ENCODE data around the gene LHFPL3.
"Not testable (repeated sequence)": the region's sequence is repeated elsewhere in the genome, so short reads cannot be mapped to it uniquely, and the experiment has no call there.

LHFPL3 gene

DNA sequence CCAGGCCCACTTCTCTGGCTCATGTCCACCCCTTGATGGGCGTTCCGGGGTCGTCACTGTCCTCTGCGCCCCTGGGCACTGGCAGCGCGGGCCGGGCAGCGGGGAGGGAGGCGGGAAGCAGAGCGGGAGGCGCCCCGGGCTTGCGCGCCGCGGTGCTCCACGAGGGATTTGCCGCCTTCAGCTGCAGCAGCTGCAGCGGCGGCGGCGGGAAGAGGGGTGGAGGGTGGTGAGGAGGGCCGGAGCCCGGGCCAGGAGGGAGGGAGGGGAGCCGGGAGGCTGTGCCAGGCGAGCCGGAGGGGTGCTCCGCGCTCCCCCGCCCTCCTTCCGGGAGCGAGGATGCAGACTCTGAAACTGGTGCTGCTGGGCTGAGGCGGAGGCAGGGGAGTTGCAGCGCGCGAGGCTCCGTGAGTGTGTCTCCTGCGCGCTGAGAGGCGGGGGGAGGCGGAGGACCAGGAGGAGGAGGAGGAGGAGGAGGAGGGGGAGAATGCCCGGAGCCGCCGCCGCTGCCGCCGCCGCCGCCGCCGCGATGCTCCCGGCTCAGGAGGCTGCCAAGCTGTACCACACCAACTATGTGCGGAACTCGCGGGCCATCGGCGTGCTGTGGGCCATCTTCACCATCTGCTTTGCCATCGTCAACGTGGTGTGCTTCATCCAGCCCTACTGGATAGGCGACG, at the start of gene LHFPL3:
Gene LHFPL3 (plus strand): TSS at position 308 of the 674 bp plus-strand sequence.
- DNase-seq, result peak; percentile 7

DNA sequence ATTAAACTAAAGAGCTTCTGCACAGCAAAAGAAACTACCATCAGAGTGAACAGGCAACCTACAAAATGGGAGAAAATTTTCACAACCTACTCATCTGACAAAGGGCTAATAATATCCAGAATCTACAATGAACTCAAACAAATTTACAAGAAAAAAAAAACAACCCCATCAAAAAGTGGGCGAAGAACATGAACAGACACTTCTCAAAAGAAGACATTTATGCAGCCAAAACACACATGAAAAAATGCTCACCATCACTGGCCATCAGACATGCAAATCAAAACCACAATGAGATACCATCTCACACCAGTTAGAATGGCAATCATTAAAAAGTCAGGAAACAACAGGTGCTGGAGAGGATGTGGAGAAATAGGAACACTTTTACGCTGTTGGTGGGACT, 46.7 kb upstream of the LHFPL3 start:
- not testable (repeated sequence) for DNase-seq

DNA sequence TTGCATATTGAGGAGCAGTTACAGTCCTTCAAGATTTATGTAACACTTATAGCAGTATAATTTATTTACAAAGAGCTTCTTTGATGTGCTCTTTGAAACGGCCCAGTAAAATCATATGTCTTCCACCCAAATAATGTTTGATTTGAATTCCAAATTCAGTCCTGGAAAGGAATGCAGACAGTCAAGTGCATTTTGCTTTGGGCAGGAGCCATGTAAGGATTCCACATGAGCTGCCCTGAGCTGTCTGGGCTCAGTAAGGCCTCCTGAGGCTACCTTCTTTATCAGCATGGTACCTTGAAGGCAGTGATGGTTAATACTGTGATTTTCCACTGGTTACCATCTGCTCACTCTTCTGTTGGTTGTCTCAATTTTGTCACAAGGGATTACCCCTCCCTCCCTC, 41.6 kb upstream of the LHFPL3 start:
- no peak for DNase-seq

DNA sequence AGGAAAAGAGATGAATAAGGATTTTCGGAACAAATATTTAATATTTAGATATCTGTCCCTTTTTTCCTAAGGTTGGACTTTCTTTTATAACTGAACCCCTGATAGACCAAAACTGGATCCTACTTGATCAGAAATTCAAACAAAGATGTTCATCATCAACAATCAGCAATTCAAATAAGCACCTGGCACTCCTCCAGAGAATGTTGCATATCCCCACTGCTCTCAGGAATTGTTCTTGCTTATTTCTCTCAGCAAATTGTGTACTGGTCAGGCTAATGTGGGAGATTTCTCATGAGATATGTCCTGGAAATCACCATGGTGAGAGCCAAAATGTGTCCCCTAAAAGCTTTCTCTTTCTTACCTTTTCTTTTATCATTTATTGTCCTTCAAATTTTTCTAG, 40.3 kb upstream of the LHFPL3 start:
- DNase-seq, result no peak

DNA sequence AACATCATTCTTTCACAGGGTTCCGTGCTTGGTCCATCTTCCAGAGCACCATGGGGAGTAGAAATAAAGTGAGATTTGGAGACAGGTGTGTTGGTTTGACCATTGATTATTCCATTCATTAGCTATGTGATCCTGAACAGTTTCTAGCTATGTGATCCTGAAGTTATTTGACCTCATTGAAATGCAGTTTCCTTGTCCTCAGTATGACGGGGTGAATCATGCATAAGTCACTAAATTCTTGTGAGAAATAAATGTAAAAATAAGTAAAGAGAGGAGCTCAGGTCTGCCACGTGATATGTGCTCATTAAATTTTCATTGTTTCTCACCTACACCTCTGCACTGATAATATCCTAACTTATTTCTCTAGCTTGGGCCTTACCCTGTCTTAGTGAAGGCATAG, 34.1 kb upstream of the LHFPL3 start:
- no peak for DNase-seq

DNA sequence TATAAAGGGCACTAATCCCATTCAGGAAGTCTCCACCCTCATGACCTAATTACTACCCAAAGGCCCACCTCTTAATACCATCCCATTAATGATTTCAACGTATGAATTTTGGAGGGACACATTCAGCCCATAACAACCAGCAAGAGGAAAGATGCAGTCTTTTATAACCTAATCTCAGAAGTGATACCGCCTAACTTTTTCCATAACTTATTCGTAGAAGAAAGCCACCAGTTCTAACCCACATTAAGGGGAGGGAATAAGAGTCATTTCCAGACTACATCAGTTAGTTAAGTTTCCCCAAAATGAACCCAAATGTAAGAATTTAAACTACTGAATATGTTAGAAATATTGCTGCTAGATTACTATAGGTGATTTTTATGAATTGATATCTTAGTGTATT, 32.1 kb upstream of the LHFPL3 start:
- DNase-seq, result no peak

DNA sequence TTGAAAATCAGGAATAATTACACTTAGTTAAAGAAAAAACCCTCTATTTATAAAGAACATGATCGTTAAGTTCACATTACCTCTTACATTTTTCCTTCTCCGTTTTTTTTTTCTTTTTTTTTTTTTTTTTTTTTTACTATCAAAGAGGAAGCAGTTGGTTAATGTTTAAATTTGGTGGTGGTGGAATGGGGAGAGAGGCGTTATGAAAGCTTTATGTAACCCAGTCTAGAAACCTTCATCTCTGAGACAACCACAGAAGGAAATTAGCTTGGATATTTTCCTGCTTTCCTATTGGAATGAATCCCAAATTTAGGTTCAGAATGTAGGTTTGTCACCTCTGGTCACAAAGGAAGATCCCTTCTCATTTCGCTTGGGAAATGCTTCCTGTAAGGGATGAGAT, 31.5 kb upstream of the LHFPL3 start:
- no peak for DNase-seq

DNA sequence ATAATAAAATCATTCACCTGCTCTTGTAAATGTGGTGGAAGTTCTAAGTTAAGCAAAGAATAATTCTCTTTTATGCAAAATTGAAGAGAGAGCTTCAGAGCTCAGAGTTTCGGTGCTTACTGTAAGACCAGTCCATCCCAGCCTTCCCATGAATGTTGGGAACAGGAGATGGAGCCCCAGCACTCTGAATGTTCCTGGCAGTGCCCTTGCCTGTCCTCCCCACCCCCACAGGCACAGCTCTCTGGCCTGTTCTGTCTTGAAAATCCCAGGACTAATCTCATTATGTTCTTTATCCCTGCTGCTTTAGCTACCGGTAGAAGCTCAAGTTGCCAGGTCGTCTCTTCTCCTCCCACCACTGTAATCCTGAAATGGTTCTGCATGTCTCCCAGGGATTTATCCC, 29.1 kb upstream of the LHFPL3 start:
- no peak for DNase-seq

DNA sequence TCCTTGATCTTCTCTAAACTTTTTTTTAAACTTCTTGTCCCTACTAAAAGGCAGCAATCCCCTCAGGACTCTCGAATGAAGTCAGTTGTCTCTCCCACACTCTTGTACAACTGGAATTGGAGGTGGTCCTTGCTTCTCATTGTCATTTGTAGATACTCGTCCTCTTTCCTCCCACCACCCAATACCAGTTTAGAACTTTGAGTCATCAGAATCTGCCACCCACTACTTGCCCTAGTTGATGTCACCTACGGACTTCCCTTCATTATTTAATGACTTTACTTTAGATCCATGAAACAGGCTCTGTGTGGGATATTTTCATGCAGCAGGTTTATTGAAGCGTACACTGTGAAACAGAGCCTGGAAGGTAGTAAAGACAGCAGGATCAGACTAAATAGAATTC, 28.6 kb upstream of the LHFPL3 start:
- DNase-seq, result no peak

DNA sequence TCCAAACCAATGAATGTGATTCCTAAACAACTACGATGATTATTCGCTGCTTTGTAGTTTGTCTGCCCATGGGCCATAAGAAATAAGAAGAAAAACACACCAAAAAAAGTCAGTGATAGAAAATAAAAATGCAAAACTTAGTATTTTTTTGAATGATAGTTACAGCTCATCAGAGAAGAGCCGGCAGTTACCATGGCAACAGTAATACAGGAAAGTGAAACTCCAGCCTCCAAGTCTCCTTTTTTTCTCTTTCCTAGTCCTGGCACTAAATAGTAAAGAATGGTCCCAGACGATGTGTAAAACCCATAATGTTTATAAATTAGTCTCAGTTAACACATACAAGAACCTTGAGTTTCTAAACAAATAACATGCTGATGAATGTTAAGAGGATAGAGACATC, 21.6 kb upstream of the LHFPL3 start:
- no peak for DNase-seq

DNA sequence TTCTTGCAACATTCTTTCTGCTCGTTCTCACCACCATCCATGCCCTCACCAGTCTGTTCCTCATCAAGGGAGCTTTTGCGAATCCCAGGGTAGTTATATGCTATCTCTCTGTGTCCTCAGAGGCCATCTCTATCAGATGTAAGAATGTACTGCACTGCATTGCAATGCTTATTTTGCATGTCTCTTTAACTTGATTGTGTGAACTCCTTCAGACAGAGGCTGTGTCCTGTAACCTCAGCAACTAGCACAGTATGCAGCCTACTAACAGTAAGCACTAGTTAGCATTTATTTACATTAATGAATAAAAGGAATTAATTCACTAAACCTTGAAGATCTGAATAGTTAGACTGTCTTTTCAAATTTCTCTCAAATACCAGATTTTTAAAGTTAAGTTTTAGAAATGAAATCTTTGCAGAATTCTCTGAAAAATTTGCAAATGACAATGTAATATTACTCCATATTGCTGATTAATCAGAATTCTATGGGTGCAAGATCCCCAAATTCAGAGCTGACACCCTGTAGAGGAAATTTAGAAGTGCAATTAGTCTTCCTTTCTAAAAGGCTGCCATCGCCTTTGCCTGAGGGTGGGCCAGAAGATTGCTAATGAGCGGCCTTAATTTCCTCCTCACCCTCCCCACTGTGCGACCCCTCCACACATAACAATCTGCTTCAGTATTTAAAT, 10.3 kb upstream of the LHFPL3 start:
- DNase-seq, result no peak

DNA sequence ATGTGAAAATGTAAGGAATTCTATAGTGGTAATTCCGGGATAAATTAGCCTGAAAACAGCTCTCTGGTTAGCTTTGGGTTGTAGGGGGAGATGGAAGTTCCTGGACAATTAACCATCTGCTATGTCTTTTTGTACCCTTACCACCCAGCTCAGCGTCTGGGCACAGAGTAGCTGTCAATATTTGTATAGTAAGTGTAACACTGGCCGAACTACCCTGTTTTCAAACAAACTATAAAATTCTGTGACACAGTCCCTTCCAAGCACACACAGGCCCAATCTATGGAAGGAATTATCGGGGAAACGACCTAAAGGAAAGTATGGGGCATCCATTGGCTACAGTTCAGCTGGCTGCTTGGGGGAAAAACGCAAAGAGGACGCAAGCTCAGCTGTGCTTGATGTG, 869 bp upstream of the LHFPL3 start:
- no peak for DNase-seq

DNA sequence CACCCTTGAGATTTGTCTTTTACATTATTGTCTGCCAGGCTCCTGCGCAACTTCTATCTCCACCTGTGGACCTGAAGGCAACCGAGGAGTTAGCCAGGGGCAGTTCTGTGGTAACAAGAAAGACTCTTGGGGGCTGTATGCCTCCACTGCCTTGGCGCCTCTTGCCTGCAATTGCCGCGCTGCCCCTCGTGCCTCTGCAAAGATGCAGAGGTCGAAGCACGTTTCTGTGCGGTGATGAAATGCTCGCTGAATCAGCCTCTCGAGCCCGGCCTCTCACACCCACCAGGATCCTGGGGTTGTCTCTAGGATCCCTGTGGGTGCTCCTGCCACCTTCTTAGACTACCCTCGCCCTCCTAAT, 486 bp upstream of the LHFPL3 start:
- DNase-seq, result no peak

DNA sequence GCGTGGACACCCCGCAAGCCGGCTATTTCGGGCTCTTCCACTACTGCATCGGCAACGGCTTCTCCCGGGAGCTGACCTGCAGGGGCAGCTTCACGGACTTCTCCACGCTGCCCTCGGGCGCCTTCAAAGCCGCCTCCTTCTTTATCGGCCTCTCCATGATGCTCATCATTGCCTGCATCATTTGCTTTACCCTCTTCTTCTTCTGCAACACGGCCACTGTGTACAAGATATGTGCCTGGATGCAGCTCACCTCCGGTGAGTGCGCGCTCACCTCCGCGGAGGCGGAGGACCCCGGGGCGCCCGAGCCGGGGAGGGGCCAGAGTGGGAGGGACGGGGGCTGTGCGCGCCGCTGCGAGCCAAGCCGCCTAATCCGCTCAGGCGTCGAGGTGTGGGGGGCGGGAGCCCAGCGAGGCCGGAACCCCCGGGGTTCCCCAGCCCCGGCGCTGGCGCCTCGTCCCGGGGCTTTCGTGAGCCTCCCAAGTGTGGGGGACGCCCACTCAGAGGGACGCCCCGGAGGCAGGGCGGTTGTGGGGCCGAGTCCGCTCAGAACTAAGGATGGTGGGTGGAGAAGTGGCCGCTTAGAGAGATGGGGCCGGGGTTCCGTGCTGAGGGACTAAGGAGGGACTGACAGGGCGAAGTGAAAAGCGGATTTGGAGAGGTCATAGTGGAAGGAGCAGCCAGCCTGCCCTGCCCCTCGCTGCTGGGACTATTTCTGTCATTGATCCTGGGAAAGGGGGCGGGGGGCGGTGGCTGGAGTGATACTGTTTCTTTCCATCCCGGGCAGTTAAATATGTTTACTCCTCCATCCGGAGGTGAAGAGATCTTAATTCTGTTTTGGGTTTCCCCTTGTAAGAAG, 795 bp downstream of the LHFPL3 start:
- DNase-seq, result no peak

DNA sequence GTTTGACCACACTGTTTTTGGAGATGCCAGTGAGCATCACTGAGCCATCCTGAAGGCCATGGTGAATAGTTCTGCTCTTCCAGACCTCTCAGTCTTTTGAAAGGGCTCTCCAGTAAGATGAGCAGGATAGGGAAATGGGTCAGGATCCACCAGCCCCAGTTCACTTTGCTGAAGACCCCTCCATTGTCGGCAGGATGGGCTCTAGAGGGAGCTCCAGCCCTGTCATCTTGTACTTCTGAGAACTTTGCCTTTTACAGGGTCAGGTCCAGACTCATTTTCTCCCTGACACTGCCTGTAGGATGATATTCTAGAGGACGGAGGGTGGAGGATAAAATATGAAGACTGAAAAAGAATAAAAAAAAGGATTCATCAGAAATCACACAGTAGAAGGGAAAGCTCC, 13.1 kb downstream of the LHFPL3 start:
- DNase-seq, result no peak

DNA sequence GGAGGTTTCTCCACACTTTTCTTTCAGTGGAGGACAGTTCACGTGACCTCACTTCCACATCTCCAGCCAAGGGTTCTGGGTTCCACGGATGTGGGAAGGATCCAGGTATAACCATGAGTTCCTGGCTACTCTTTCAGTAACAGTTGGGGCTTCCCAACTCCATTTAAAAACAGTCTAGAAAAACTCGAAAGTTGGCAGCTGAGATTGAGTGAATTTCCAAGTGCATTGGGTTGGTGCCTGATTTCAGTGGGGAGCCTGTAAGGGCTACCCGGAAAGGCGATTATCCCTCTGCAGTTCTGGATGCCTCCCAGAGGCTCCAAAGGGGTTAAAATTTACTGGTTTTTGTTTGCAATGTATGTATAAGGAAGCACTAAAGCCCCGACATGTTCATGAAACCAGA, 24.3 kb downstream of the LHFPL3 start:
- no peak for DNase-seq

DNA sequence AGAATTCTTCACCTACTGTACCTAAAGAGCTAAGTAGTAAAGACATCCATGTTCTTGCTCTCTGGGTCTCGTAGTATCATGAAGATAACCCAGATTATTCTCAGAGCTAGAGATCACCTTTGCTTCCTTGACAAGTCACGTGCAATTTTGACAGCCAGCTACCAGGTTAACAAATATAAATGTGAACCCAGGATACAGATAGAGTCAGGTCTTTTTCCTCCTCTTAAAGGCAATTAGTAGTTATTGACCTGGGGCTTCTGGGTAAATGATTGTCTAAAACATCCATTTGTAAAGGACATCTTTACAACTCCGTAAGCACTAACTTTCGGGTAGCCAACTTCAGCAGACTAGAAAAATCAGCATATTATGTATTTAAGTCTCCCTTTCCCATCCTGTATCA, 28.8 kb downstream of the LHFPL3 start:
- DNase-seq, result no peak

DNA sequence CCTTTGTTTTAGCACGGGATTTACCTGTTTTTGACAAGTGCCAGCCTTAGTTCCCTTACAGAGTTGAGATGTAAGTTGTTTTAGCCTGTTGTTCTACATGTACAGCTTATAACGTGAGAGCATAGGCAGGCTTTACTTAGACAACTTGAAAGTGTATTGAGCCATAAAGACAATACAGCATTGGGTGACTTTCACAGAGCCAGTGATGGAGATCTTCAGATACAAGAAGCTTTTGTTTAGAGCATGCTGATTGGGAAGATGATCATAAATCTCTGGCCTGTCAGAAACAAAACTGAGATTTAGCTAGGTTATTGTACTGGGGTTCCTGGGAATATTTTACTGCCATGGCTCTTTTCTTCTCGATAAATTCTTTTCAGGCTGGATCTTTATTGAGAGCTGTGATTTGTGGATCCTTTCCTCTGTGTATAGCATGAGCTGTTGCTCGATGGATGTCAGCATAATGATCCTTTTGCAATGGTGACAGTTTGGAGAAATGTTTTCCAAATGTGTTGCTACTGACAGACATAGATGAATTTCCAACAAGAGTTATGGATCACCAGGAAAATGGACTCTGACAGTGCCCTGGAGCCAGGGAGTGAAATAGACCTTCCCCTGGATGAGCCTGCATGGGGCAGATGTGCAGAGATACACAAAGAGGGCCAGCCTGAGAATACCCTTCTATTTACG, 30.2 kb downstream of the LHFPL3 start:
- DNase-seq, result no peak

DNA sequence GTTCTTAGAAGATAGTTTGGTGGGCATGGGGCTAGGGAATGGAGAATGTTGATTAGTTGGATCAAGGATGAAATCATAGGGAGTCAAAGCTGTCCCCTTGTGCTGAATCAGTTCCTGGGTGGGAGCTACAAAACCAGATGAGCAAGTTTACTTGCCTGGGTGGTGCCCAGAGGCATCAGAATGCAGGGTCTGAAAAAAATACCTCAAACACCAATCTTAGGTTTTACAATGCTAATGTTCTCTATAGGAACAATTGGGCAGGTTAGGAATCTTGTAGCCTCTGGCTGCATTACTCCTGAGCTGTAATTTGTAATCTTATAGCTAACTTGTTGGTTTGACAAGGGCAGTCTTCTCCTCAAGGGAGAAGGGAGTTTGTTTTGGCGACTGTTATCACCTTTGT, 34.4 kb downstream of the LHFPL3 start:
- no peak for DNase-seq

DNA sequence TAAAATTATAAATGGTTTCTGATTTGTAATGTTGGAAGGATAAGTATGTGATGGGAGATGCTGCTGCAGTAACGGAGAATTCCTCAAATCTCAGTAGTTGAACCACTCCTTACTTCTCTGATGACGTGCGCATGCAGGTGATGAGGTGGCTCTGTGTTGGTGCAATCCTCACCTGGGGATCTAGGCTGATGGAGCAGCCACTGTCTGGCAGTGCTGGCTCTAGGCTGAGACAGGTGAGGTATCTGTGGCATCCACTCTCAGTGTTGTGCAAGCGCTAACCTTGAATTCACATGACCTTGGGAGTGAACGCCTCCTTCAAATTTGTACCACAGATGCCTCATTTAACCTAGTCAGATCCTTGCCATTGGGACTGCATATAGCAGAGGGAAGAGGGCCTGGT, 35.0 kb downstream of the LHFPL3 start:
- no peak for DNase-seq

DNA sequence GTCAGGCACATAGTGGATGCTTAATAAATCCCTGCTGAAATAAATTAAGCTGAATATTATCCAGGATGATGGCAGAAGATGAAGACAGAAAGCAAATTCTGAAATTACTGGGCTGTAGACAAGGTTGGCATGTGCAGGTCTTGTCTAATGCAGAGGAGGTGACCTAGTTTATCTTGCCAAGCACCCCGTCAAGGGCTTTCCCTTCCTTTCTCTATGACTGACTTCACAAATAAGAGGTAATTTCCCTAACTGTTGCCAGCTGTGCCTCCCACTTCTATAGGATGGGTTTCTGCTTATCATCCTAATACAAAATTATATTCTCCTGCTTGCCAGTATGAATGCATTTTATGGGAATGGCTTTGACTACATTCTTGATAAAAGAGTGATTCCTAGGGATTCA, 38.0 kb downstream of the LHFPL3 start:
- DNase-seq, result no peak

DNA sequence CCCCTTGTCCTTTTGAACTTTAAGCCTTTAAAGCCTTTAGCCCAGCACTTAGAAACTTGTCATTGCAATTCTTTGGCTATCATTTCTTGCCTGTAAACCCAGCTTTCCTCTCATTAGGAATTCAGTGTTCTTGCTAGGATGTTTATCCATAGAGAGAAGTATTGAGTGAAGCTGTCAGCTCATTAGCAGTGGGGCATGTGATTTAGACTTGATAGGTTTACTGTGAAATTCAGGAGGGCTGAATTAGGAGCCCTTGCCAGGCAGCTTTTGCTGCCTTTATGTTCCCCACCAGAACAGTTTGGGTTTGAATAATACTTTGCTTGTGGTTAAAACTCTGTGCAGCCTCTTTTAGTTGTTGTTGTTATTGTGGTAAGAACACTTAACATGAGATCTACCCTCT, 39.5 kb downstream of the LHFPL3 start:
- no peak for DNase-seq

DNA sequence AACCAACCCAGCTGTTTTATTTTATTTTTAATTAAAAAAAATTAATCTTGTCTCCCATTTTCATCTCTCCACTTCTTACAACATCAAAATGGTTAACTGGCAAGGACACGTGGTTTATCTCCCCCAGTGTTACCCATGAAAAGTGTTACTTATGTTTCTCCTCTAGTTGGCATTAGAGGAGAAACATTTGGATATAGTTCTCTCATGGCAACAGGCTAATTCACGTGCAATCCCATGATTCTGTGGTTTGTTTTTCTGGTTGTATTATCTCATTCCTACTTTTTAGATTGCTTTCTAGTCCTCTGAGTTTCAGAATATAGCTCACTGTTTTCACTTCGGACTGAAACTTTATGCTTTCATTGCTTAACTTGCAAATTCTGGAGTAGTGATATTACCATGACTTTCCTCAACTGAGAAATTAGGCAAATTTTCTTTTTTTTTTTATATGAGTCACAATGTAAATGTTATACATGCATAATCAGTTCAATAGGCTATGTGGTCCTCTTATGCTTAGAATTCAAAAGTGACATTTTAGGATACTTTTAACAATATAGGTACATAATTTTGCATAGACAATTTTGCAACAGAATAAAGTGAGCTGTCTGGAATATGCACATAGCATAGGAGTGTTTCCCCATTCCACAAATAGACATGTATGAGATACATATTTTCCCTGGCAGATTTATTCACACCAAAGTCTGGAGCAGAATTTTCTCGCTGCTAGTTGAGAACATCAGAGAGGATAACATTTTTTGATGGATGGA, 43.0 kb downstream of the LHFPL3 start:
- no peak for DNase-seq

Measured in fibroblast of upper back skin (primary cell).